ENCODE results near the gene FAM241B.

The FAM241B gene

GRCh38 chr10:69629897-69630650, at the start of gene FAM241B:
Gene FAM241B (plus strand): TSS chr10:69630247. CDS start chr10:69631744, 1,497 bp downstream.
- DNase-seq: peak in 1 of 2 experiments; percentile 27

- DNase-seq: no peak
Observed at GRCh38 chr10:69580435-69580834, 49.6 kb upstream of the FAM241B start.

GRCh38 chr10:69583106-69583505, 46.9 kb upstream of the FAM241B start:
- peak; percentile 62 to 85 for DNase-seq

- no peak for DNase-seq
Observed at GRCh38 chr10:69584624-69585023, 45.4 kb upstream of the FAM241B start.

- DNase-seq: no peak
Observed at GRCh38 chr10:69588358-69588757, 41.7 kb upstream of the FAM241B start.

GRCh38 chr10:69600761-69601330, 29.2 kb upstream of the FAM241B start:
- no peak for DNase-seq

GRCh38 chr10:69609077-69609476, 21.0 kb upstream of the FAM241B start:
- no peak for DNase-seq

- no peak for DNase-seq
Observed at GRCh38 chr10:69612760-69613159, 17.3 kb upstream of the FAM241B start.

- DNase-seq: no peak
Observed at GRCh38 chr10:69614130-69614529, 15.9 kb upstream of the FAM241B start.

- DNase-seq: no peak
Observed at GRCh38 chr10:69616358-69616757, 13.7 kb upstream of the FAM241B start.

- no peak for DNase-seq
Observed at GRCh38 chr10:69618746-69619145, 11.3 kb upstream of the FAM241B start.

GRCh38 chr10:69619626-69620025, 10.4 kb upstream of the FAM241B start:
- DNase-seq: no peak

- no peak for DNase-seq
Observed at GRCh38 chr10:69620625-69621024, 9.4 kb upstream of the FAM241B start.

- DNase-seq: no peak
Observed at GRCh38 chr10:69624245-69624786, 5.7 kb upstream of the FAM241B start.

GRCh38 chr10:69626826-69627225, 3.2 kb upstream of the FAM241B start:
- DNase-seq: no peak

- no peak for DNase-seq
Observed at GRCh38 chr10:69628891-69629290, 1.2 kb upstream of the FAM241B start.

- DNase-seq: no peak
Observed at GRCh38 chr10:69629519-69629896, 539 bp upstream of the FAM241B start.

GRCh38 chr10:69630651-69631400, 779 bp downstream of the FAM241B start:
- no peak for DNase-seq

- no peak for DNase-seq
Observed at GRCh38 chr10:69631566-69631965, 1.5 kb downstream of the FAM241B start.

GRCh38 chr10:69632516-69633199, 2.6 kb downstream of the FAM241B start:
- no peak for DNase-seq

- no peak for DNase-seq
Observed at GRCh38 chr10:69633673-69634635, 3.9 kb downstream of the FAM241B start.

All from NCI-H524 (cell line).